Liver (tissue), 3 donors: ENCODE data around the gene AHSG.

Source experiments
- CTCF ChIP-seq: fragments of 150-350 bp; IDR thresholded peaks from 2 replicates; pipeline ENCODE4 v1.5.1; 2017; ENCODE audit warnings: improper control_type of control experiment, low read depth, low read length; ENCODE audit not compliant: missing input control
- SP1 ChIP-seq: IDR thresholded peaks from 2 replicates; pipeline ENCODE4 v1.6.1; 2018; ENCODE audit warnings: antibody characterized with exemption, mild to moderate bottlenecking
- donor health status: healthy.
- donor health status: healthy.

GRCh38 chr3:186668426-186668825, 55.6 kb downstream of the AHSG start:
- TF ChIP-seq CTCF (no peak), SP1 (no peak)
